ENCODE measurements around the gene DCTN2. TPM values are rescaled to one million over a fixed set of nuclear protein-coding genes. Genes with fewer than 3 reads are reported as not detected.

The DCTN2 gene
- total and polyA plus RNA-seq, 7 donors: 118 to 204 (median 142) TPM

GRCh38 chr12:57579677-57580465 is 32.9 kb upstream of the DCTN2 start:
- TF ChIP-seq EP300 (IDR thresholded peaks at IDR 0.05) (no peak), CTCF (IDR thresholded peaks at IDR 0.05) (no peak), POLR2AphosphoS5 (IDR thresholded peaks at IDR 0.05) (no peak), POLR2A (IDR thresholded peaks at IDR 0.05) (no peak)
- intact Hi-C loops (cut with DNase I): loop anchor here (5.0 kb wide), 1 partner anchor 112 kb away; the partner anchor contains the start of gene OS9

GRCh38 chr12:57579011-57579410 is 32.0 kb upstream of the DCTN2 start:
- 90 to 92% methylated on average over 2 of the region's 2 CpGs for WGBS, 2 donors
- Histone ChIP-seq H3K4me3 (no peak overlapping the region), H3K27me3 (no peaks in the 10 kb centered on the region), H3K4me1 (no peaks in the 10 kb centered on the region), H3K9me3 (no peaks in the 10 kb centered on the region), H3K27ac (no peak overlapping the region), H3K36me3 (no peaks in the 10 kb centered on the region)
- TF ChIP-seq POLR2AphosphoS5 (IDR thresholded peaks at IDR 0.05) (no peak), POLR2A (IDR thresholded peaks at IDR 0.05) (no peak), CTCF (IDR thresholded peaks at IDR 0.05) (no peak), EP300 (IDR thresholded peaks at IDR 0.05) (no peak)
- intact Hi-C loops (cut with DNase I): no loop called here
- no peak for DNase-seq

More at GRCh38 chr12:57579677-57580465, 32.9 kb upstream of the DCTN2 start:
- DNase-seq: no peak
- Histone ChIP-seq H3K36me3 (no peaks in the 10 kb centered on the region), H3K27ac (no peak overlapping the region), H3K4me1 (no peaks in the 10 kb centered on the region), H3K4me3 (no peak overlapping the region), H3K9me3 (no peaks in the 10 kb centered on the region), H3K27me3 (no peaks in the 10 kb centered on the region)
- 66 to 82% methylated on average over 8 of the region's 8 CpGs for WGBS, 2 donors

GRCh38 chr12:57577981-57578758 is 31.2 kb upstream of the DCTN2 start:
- DNase-seq: no peak
- Histone ChIP-seq H3K36me3 (no peaks in the 10 kb centered on the region), H3K27me3 (no peaks in the 10 kb centered on the region), H3K27ac (no peak overlapping the region), H3K4me1 (no peaks in the 10 kb centered on the region), H3K4me3 (no peak overlapping the region), H3K9me3 (no peaks in the 10 kb centered on the region)
- 89 to 91% methylated on average over 12 of the region's 12 CpGs for WGBS, 2 donors
- no peak for TF ChIP-seq EP300 (IDR thresholded peaks at IDR 0.05)
- TF ChIP-seq POLR2A (IDR thresholded peaks at IDR 0.05): no peak
- TF ChIP-seq POLR2AphosphoS5 (IDR thresholded peaks at IDR 0.05): no peak
- no peak for TF ChIP-seq CTCF (IDR thresholded peaks at IDR 0.05)
- intact Hi-C loops (cut with DNase I): no loop called here

GRCh38 chr12:57576613-57577160 is 29.7 kb upstream of the DCTN2 start:
- Histone ChIP-seq H3K4me3 (no peak overlapping the region), H3K4me1 (no peaks in the 10 kb centered on the region), H3K27me3 (no peaks in the 10 kb centered on the region), H3K36me3 (no peaks in the 10 kb centered on the region), H3K27ac (no peak overlapping the region), H3K9me3 (no peaks in the 10 kb centered on the region)
- TF ChIP-seq POLR2AphosphoS5 (IDR thresholded peaks at IDR 0.05) (no peak), POLR2A (IDR thresholded peaks at IDR 0.05) (no peak), CTCF (IDR thresholded peaks at IDR 0.05) (no peak), EP300 (IDR thresholded peaks at IDR 0.05) (no peak)
- intact Hi-C loops (cut with DNase I): no loop called here
- WGBS, 2 donors: 84 to 85% methylated on average over 9 of the region's 9 CpGs
- no peak for DNase-seq
